ENCODE measurements around the gene TRAF2. TPM values are rescaled to one million over a fixed set of nuclear protein-coding genes. Genes with fewer than 3 reads are reported as not detected.
A peak's percentile ranks its signal among the peaks of the same experiment; 100 is the strongest.

TRAF2 gene
- total RNA-seq, 1 experiment from 2014 or later = 11.5 TPM

GRCh38 chr9:136901516-136902258, 15.4 kb downstream of the TRAF2 start:
- no peaks in the 10 kb centered on the region for H3K27me3 ChIP-seq (ENCODE audit: low read length)
- peak overlapping the region; percentile 99 for H3K27ac ChIP-seq (ENCODE audit: low read length)
- peak overlapping the region; percentile 50; the same call in 1 of the 2 replicates for H2AFZ ChIP-seq (ENCODE audit: low read length)
- no peaks in the 10 kb centered on the region for H3K9me3 ChIP-seq (ENCODE audit: low read length)
- H3K9ac ChIP-seq (ENCODE audit: low read length) = peak overlapping the region; percentile 88
- TSS peak; percentile 56 for BruUV-seq (replicated peaks)
- peak overlapping the region; percentile 56 for H3K4me2 ChIP-seq (ENCODE audit: low read length)
- no peaks in the 10 kb centered on the region for H4K20me1 ChIP-seq (ENCODE audit: low read length)
- H3K79me2 ChIP-seq (ENCODE audit: low read length) = peaks cover 6% of the 10 kb centered on the region; the same call in 1 of the 2 replicates
- no peak for TF ChIP-seq EZH2phosphoT487 (IDR thresholded peaks at IDR 0.05; ENCODE audit: borderline replicate concordance, low read length)
- TF ChIP-seq, protein P1, sequence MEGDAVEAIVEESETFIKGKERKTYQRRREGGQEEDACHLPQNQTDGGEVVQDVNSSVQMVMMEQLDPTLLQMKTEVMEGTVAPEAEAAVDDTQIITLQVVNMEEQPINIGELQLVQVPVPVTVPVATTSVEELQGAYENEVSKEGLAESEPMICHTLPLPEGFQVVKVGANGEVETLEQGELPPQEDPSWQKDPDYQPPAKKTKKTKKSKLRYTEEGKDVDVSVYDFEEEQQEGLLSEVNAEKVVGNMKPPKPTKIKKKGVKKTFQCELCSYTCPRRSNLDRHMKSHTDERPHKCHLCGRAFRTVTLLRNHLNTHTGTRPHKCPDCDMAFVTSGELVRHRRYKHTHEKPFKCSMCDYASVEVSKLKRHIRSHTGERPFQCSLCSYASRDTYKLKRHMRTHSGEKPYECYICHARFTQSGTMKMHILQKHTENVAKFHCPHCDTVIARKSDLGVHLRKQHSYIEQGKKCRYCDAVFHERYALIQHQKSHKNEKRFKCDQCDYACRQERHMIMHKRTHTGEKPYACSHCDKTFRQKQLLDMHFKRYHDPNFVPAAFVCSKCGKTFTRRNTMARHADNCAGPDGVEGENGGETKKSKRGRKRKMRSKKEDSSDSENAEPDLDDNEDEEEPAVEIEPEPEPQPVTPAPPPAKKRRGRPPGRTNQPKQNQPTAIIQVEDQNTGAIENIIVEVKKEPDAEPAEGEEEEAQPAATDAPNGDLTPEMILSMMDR (conservative IDR thresholded peaks at IDR 0.05; ENCODE audit: low read depth, low read length) = no peak
- TF ChIP-seq EZH2 (IDR thresholded peaks at IDR 0.05; ENCODE audit: low read length, unreplicated experiment) = no peak
- intact Hi-C loops (cut with micrococcal nuclease) = loop anchor here (2.0 to 5.0 kb wide), 2 partner anchors 15 to 126 kb away; partner anchors contain the start of genes ABCA2 and TRAF2
- H3K4me1 ChIP-seq (ENCODE audit: insufficient read depth, low read length) = peaks cover 31% of the 10 kb centered on the region
- POLR2A ChIA-PET (ENCODE audit: unreplicated experiment) = interaction anchor here (0.6 to 1.3 kb wide), 3 partner anchors 16 to 145 kb away, joined by 3 to 4 read pairs (median 4); partner anchors contain the start of gene TRAF2
- H3K36me3 ChIP-seq (ENCODE audit: low read depth, low read length) = peaks cover 5% of the 10 kb centered on the region; the same call in 1 of the 2 replicates
- DNase-seq (peak; percentile 78), ATAC-seq (peak; percentile 73)
- CTCF ChIA-PET = interaction anchor here (0.6 to 1.2 kb wide), 4 partner anchors 59 to 812 kb away, joined by 3 to 6 read pairs (median 4); partner anchors contain the start of gene AJM1
- H3K4me3 ChIP-seq (ENCODE audit: low read length) = peak overlapping the region; percentile 7; the same call in 1 of the 2 replicates
- H3K9me2 ChIP-seq (replicated peaks; ENCODE audit: low read length) = no peaks in the 10 kb centered on the region
- peaks cover 4% of the 10 kb centered on the region for H3F3A ChIP-seq (ENCODE audit: low read length, unreplicated experiment)

DNA sequence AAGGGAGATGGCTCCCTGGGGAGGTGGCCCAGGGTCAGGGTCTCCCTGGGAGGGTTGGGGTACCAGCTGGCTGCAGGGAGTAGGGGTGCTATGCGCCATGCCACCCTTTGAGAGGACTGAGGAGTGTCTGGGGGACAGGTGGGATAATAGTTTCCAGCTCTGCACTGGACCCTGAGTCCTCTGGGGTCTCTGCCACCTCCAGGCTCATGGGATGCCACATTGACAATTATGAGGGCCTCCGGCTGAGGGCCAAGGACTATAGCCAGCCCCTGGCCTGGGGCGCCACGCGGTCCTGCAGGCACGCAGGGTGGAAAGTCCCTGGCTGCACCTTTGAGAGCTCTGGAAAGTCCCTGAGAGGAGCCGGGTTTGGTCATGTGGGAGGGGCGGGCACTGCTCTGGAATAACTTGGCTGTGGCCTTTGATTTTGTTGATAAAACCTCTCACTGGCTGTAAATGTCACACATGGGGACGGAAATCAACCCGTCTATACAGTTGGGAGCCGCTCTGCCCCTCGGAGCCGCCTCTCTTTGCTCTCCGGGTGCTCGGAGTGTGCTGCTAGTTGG, 16.0 kb downstream of the TRAF2 start:
- no peaks in the 10 kb centered on the region for H3K9me2 ChIP-seq (replicated peaks; ENCODE audit: low read length)
- peaks cover 31% of the 10 kb centered on the region for H3K4me1 ChIP-seq (ENCODE audit: insufficient read depth, low read length)
- H3K4me3 ChIP-seq (ENCODE audit: low read length) = peak overlapping the region; percentile 7; the same call in 1 of the 2 replicates
- no peaks in the 10 kb centered on the region for H3K9me3 ChIP-seq (ENCODE audit: low read length)
- H3F3A ChIP-seq (ENCODE audit: low read length, unreplicated experiment) = peaks cover 4% of the 10 kb centered on the region
- peak overlapping the region; percentile 99 for H3K27ac ChIP-seq (ENCODE audit: low read length)
- no peaks in the 10 kb centered on the region for H3K27me3 ChIP-seq (ENCODE audit: low read length)
- ChIA-PET POLR2A (ENCODE audit: unreplicated experiment) (interaction anchor here (1.3 kb wide), 1 partner anchor 16 kb away, joined by 4 read pairs; the partner anchor contains the start of gene TRAF2), CTCF (interaction anchor here (0.6 to 1.2 kb wide), 2 partner anchors 60 to 812 kb away, joined by 3 to 6 read pairs; partner anchors contain the start of gene AJM1)
- DNase-seq = peak; percentile 67
- no peak for TF ChIP-seq EZH2phosphoT487 (IDR thresholded peaks at IDR 0.05; ENCODE audit: borderline replicate concordance, low read length)
- TF ChIP-seq, protein P1 (conservative IDR thresholded peaks at IDR 0.05; ENCODE audit: low read depth, low read length) = no peak
- TF ChIP-seq EZH2 (IDR thresholded peaks at IDR 0.05; ENCODE audit: low read length, unreplicated experiment) = no peak
- intact Hi-C loops (cut with micrococcal nuclease) = loop anchor here (5.0 kb wide), 1 partner anchor 125 kb away; the partner anchor contains the start of gene ABCA2
- no TSS peak for BruUV-seq (replicated peaks)
- peaks cover 5% of the 10 kb centered on the region; the same call in 1 of the 2 replicates for H3K36me3 ChIP-seq (ENCODE audit: low read depth, low read length)
- ATAC-seq = peak; percentile 65
- H3K4me2 ChIP-seq (ENCODE audit: low read length) = peak overlapping the region; percentile 56
- H4K20me1 ChIP-seq (ENCODE audit: low read length) = no peaks in the 10 kb centered on the region
- H2AFZ ChIP-seq (ENCODE audit: low read length) = no peak overlapping the region
- peak overlapping the region; percentile 88 for H3K9ac ChIP-seq (ENCODE audit: low read length)
- H3K79me2 ChIP-seq (ENCODE audit: low read length) = 0 out of 2 replicates have a peak, but pooled peaks cover 6% of the 10 kb centered on the region

Data from PC-3 (cell line).